HUES6 (cell line): ENCODE measurements around the gene SCN3A.

Source experiments
- H3K27ac ChIP-seq: 2 replicates; pipeline ENCODE4 v1.7.0; 2013; ENCODE audit warnings: low read depth, mild to moderate bottlenecking, low read length, inconsistent platforms
- H3K27me3 ChIP-seq: 2 replicates; pipeline ENCODE4 v1.6.1; 2013; ENCODE audit warnings: low read length; ENCODE audit not compliant: control insufficient read depth, insufficient read depth
- H3K36me3 ChIP-seq: 2 replicates; pipeline ENCODE4 v1.6.1; 2013; ENCODE audit warnings: low read length; ENCODE audit not compliant: control insufficient read depth, insufficient read depth
- H3K4me1 ChIP-seq: 2 replicates; pipeline ENCODE4 v1.6.1; 2013; ENCODE audit warnings: low read length; ENCODE audit not compliant: control insufficient read depth, insufficient read depth
- H3K4me3 ChIP-seq: 2 replicates; pipeline ENCODE4 v1.5.1; 2013; ENCODE audit warnings: low read depth, low read length
- H3K9ac ChIP-seq: one replicate; pipeline ENCODE4 v1.6.1; 2013; ENCODE audit warnings: mild to moderate bottlenecking, low read length
- H3K9me3 ChIP-seq: 2 replicates; pipeline ENCODE4 v1.6.1; 2013; ENCODE audit warnings: low read depth, low read length; ENCODE audit not compliant: control insufficient read depth, insufficient read depth

The SCN3A gene

GRCh38 chr2:165147186-165148045, 56.4 kb downstream of the SCN3A start:
- no peak overlapping the region for H3K4me3 ChIP-seq
- H3K4me1 ChIP-seq: no peaks in the 10 kb centered on the region
- no peak overlapping the region for H3K27ac ChIP-seq
- no peaks in the 10 kb centered on the region for H3K36me3 ChIP-seq
- no peaks in the 10 kb centered on the region for H3K9me3 ChIP-seq
- no peak overlapping the region for H3K9ac ChIP-seq
- H3K27me3 ChIP-seq: no peaks in the 10 kb centered on the region

GRCh38 chr2:165144315-165144714, 59.5 kb downstream of the SCN3A start:
- no peak overlapping the region for H3K9ac ChIP-seq
- no peak overlapping the region for H3K27ac ChIP-seq
- no peaks in the 10 kb centered on the region for H3K27me3 ChIP-seq
- no peaks in the 10 kb centered on the region for H3K9me3 ChIP-seq
- H3K4me1 ChIP-seq: peaks cover 5% of the 10 kb centered on the region; the same call in 1 of the 2 replicates
- no peaks in the 10 kb centered on the region for H3K36me3 ChIP-seq
- H3K4me3 ChIP-seq: no peak overlapping the region

GRCh38 chr2:165141601-165142354, 62.1 kb downstream of the SCN3A start:
- no peak overlapping the region for H3K9ac ChIP-seq
- H3K27ac ChIP-seq: no peak overlapping the region
- H3K9me3 ChIP-seq: no peaks in the 10 kb centered on the region
- no peak overlapping the region for H3K4me3 ChIP-seq
- no peaks in the 10 kb centered on the region for H3K36me3 ChIP-seq
- H3K4me1 ChIP-seq: peaks cover 5% of the 10 kb centered on the region; the same call in 1 of the 2 replicates
- H3K27me3 ChIP-seq: no peaks in the 10 kb centered on the region

GRCh38 chr2:165126244-165126643, 77.6 kb downstream of the SCN3A start:
- H3K27me3 ChIP-seq: no peaks in the 10 kb centered on the region
- H3K9ac ChIP-seq: no peak overlapping the region
- no peaks in the 10 kb centered on the region for H3K9me3 ChIP-seq
- H3K4me3 ChIP-seq: no peak overlapping the region
- H3K27ac ChIP-seq: no peak overlapping the region
- no peaks in the 10 kb centered on the region for H3K36me3 ChIP-seq
- H3K4me1 ChIP-seq: no peaks in the 10 kb centered on the region

GRCh38 chr2:165122521-165122920, 81.3 kb downstream of the SCN3A start:
- H3K9me3 ChIP-seq: no peaks in the 10 kb centered on the region
- H3K27ac ChIP-seq: no peak overlapping the region
- H3K9ac ChIP-seq: no peak overlapping the region
- H3K4me1 ChIP-seq: no peaks in the 10 kb centered on the region
- no peaks in the 10 kb centered on the region for H3K36me3 ChIP-seq
- no peak overlapping the region for H3K4me3 ChIP-seq
- no peaks in the 10 kb centered on the region for H3K27me3 ChIP-seq

GRCh38 chr2:165120740-165121467, 82.9 kb downstream of the SCN3A start:
- no peak overlapping the region for H3K27ac ChIP-seq
- H3K4me1 ChIP-seq: no peaks in the 10 kb centered on the region
- no peak overlapping the region for H3K4me3 ChIP-seq

GRCh38 chr2:165115258-165115657, 88.6 kb downstream of the SCN3A start:
- H3K27ac ChIP-seq: no peak overlapping the region
- no peaks in the 10 kb centered on the region for H3K36me3 ChIP-seq
- H3K9ac ChIP-seq: no peak overlapping the region
- H3K9me3 ChIP-seq: no peaks in the 10 kb centered on the region
- H3K4me1 ChIP-seq: peaks cover 8% of the 10 kb centered on the region
- H3K4me3 ChIP-seq: no peak overlapping the region
- H3K27me3 ChIP-seq: no peaks in the 10 kb centered on the region

More at GRCh38 chr2:165120740-165121467, 82.9 kb downstream of the SCN3A start:
- Histone ChIP-seq H3K36me3 (no peaks in the 10 kb centered on the region), H3K9ac (no peak overlapping the region), H3K9me3 (no peaks in the 10 kb centered on the region), H3K27me3 (no peaks in the 10 kb centered on the region)

GRCh38 chr2:165114346-165114939, 89.4 kb downstream of the SCN3A start:
- Histone ChIP-seq H3K9ac (no peak overlapping the region), H3K36me3 (no peaks in the 10 kb centered on the region), H3K27me3 (no peaks in the 10 kb centered on the region), H3K4me3 (no peak overlapping the region), H3K4me1 (peaks cover 8% of the 10 kb centered on the region), H3K27ac (no peak overlapping the region; the same call in 1 of the 2 replicates), H3K9me3 (no peaks in the 10 kb centered on the region)

GRCh38 chr2:165113414-165113813, 90.4 kb downstream of the SCN3A start:
- Histone ChIP-seq H3K27me3 (no peaks in the 10 kb centered on the region), H3K9ac (no peak overlapping the region), H3K36me3 (no peaks in the 10 kb centered on the region), H3K27ac (no peak overlapping the region), H3K4me3 (no peak overlapping the region), H3K9me3 (no peaks in the 10 kb centered on the region), H3K4me1 (peaks cover 8% of the 10 kb centered on the region)

GRCh38 chr2:165112789-165113188, 91.1 kb downstream of the SCN3A start:
- Histone ChIP-seq H3K4me3 (no peak overlapping the region), H3K9me3 (no peaks in the 10 kb centered on the region), H3K27me3 (no peaks in the 10 kb centered on the region), H3K36me3 (no peaks in the 10 kb centered on the region), H3K9ac (no peak overlapping the region), H3K4me1 (peaks cover 8% of the 10 kb centered on the region), H3K27ac (no peak overlapping the region)
